PFSK-1 (cell line): ENCODE results near the gene MAPK4.

Experiments
- POLR2AphosphoS5 ChIP-seq: IDR thresholded peaks from 2 replicates; pipeline ENCODE4 v1.6.1; 2012; ENCODE audit warnings: low read depth, mild to moderate bottlenecking, control low read depth, low read length, moderate library complexity
- REST ChIP-seq, 2 experiments: IDR thresholded peaks; 2 replicates each; pipeline versions ENCODE4 v1.6.1 to v1.8.0; 2011 to 2012; ENCODE audit warnings: low read depth in 2 of 2, low read length in 2 of 2, control low read depth in 1 of 2, inconsistent platforms in 1 of 2, mild to moderate bottlenecking in 1 of 2, moderate library complexity in 1 of 2; ENCODE audit not compliant: insufficient read depth in 1 of 2
- TAF1 ChIP-seq: IDR thresholded peaks from 2 replicates; pipeline ENCODE4 v1.6.1; 2012; ENCODE audit warnings: low read length, control low read depth, borderline replicate concordance; ENCODE audit not compliant: insufficient read depth

- TF ChIP-seq REST (IDR thresholded peaks at IDR 0.05; ENCODE audit: insufficient read depth in 1 of 2, low read depth in 2 of 2, low read length in 2 of 2) = no peak
- TF ChIP-seq POLR2AphosphoS5 = no peak
- no peak for TF ChIP-seq TAF1
Observed at GRCh38 chr18:50665015-50665414, 105.1 kb downstream of the MAPK4 start.
